ENCODE measurements around the gene ADISSP. TPM values are rescaled to one million over a fixed set of nuclear protein-coding genes. Genes with fewer than 3 reads are reported as not detected.

ADISSP gene
- total and polyA plus RNA-seq, 9 of the 15 experiments (the other 6 are each of a cell fraction or from before 2014, with no cell fraction given), result 1.4 to 70.6 (median 23.4) TPM

DNA sequence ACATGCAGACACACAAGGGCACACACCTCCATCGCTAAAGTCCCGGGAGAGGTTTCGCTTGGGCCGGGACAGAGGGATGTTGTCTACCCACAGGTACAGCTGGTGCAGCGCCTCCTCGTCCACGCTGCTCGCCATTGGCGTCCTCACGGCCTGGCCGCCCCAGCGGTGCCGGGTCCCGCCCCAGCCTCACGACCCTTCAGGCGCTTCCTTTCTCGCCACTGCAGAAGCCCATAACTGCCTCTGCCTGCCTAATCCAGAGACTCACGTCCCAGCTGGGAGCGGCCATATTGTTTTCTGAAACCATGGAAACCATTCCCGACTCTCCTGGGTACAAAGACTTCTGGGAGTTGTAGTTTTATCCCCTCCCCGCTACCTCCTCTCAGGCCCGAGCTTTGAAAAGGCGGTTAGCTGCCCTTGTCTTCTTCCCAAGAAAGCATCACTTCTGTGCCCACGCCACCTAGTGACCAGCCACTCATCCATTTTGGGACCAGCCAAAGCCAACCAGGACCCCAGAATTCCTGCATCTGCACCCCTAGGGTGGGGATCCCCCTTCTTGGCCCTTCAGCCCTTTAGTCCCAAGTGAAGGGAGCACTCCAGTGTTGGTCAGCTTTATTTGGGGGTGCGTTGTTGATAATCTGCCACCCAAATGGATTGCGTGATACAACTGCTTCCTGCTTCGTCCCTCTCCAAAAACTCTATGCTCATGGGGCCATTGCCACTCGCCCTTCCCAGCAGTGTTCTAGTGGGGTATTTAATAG, 13.8 kb upstream of the ADISSP start, which contains the start of gene SPEF1 (continued):
- no peak for TF ChIP-seq HSF4 (CRISPR knock-in tag; IDR thresholded peaks at IDR 0.05; ENCODE audit: borderline replicate concordance)
- no peak for TF ChIP-seq LARP7 (IDR thresholded peaks at IDR 0.05)
- TF ChIP-seq NR1H2 (CRISPR knock-in tag; IDR thresholded peaks at IDR 0.05), result no peak
- TF ChIP-seq SRSF7 (optimal IDR thresholded peaks at IDR 0.05; ENCODE audit: low read depth, low read length), result no peak
- TF ChIP-seq, protein P1, sequence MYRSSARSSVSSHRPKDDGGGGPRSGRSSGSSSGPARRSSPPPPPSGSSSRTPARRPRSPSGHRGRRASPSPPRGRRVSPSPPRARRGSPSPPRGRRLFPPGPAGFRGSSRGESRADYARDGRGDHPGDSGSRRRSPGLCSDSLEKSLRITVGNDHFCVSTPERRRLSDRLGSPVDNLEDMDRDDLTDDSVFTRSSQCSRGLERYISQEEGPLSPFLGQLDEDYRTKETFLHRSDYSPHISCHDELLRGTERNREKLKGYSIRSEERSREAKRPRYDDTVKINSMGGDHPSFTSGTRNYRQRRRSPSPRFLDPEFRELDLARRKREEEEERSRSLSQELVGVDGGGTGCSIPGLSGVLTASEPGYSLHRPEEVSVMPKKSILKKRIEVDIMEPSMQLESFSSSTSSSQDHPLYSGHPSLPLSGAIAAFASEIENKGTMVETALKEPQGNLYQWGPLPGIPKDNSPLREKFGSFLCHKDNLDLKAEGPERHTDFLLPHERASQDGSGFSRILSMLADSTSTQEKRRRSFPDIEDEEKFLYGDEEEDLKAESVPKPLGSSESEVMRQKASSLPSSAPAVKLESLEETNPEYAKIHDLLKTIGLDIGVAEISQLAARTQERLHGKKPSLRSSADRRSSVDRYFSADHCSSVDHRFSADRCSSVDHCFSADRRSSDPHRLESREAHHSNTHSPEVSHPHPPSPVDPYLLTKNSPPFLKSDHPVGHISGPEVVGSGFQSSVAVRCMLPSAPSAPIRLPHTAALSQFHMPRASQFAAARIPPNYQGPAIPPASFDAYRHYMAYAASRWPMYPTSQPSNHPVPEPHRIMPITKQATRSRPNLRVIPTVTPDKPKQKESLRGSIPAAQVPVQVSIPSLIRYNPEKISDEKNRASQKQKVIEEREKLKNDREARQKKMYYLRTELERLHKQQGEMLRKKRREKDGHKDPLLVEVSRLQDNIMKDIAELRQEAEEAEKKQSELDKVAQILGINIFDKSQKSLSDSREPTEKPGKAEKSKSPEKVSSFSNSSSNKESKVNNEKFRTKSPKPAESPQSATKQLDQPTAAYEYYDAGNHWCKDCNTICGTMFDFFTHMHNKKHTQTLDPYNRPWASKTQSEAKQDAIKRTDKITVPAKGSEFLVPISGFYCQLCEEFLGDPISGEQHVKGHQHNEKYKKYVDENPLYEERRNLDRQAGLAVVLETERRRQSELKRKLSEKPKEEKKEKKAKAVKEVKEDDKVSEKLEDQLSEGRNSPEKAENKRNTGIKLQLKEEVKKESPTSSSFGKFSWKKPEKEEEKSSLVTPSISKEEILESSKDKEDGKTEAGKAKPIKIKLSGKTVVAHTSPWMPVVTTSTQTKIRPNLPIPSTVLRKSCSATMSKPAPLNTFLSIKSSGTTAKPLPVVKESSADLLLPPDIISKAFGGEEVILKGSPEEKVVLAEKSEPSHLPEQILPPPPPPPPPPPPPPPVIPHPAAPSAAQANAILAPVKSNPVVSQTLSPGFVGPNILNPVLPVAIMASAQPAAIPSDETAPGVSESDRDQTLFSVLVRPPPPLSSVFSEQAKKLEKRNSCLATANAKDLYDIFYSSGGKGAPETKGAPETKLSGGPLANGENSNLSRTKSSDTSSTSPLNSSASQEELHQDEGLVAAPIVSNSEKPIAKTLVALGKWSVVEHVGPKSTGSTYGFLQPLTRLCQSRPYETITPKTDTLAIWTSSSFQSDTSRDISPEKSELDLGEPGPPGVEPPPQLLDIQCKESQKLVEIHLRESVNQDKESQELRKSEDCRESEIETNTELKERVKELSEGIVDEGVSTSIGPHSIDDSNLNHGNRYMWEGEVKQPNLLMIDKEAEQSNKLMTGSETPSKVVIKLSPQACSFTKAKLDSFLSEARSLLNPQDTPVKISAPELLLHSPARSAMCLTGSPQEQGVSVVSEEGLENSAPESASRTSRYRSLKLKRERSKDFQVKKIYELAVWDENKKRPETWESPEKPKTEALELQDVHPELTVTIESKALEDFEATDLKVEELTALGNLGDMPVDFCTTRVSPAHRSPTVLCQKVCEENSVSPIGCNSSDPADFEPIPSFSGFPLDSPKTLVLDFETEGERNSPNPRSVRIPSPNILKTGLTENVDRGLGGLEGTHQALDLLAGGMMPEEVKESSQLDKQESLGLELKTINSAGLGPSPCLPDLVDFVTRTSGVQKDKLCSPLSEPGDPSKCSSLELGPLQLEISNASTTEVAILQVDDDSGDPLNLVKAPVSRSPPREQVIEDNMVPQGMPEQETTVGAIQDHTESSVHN (IDR thresholded peaks at IDR 0.05; ENCODE audit: borderline replicate concordance in 1 of 2, low read depth in 1 of 2), result no peak
- TF ChIP-seq RBM14 (IDR thresholded peaks at IDR 0.05; ENCODE audit: borderline replicate concordance, insufficient read depth, low read depth, low read length), result no peak
- no peak for TF ChIP-seq TEAD1 (CRISPR knock-in tag; IDR thresholded peaks at IDR 0.05)
- no peak for TF ChIP-seq NR4A1 (CRISPR knock-in tag; IDR thresholded peaks at IDR 0.05)
- TF ChIP-seq NR4A1 (tag; IDR thresholded peaks at IDR 0.05), result no peak
- TF ChIP-seq CBX5 (IDR thresholded peaks at IDR 0.05; ENCODE audit: borderline replicate concordance, low read depth), result no peak
- TF ChIP-seq TBP (optimal IDR thresholded peaks at IDR 0.05; ENCODE audit: low read depth, low read length), result no peak
- TF ChIP-seq, protein P2, sequence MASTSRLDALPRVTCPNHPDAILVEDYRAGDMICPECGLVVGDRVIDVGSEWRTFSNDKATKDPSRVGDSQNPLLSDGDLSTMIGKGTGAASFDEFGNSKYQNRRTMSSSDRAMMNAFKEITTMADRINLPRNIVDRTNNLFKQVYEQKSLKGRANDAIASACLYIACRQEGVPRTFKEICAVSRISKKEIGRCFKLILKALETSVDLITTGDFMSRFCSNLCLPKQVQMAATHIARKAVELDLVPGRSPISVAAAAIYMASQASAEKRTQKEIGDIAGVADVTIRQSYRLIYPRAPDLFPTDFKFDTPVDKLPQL (IDR thresholded peaks at IDR 0.05; ENCODE audit: extremely low read depth, insufficient read length), result no peak
- no peak for TF ChIP-seq RERE (CRISPR knock-in tag; IDR thresholded peaks at IDR 0.05; ENCODE audit: borderline replicate concordance)

Measured in K562 (cell line).